GM19452 (cell line): ENCODE measurements around the gene BCR.
"Not testable (repeated sequence)": the region's sequence is repeated elsewhere in the genome, so short reads cannot be mapped to it uniquely, and the experiment has no call there.

Source experiments
- ATAC-seq: cut with Tn5 transposase; IDR thresholded peaks from one replicate; pipeline ENCODE4 v1.9.1; 2021; ENCODE audit not compliant: unreplicated experiment

Gene BCR

GRCh38 chr22:23285734-23286133, 105.4 kb downstream of the BCR start:
- ATAC-seq: no peak

- no peak for ATAC-seq
These were observed 106.0 kb downstream of the BCR start for GRCh38 chr22:23286296-23286695.

DNA sequence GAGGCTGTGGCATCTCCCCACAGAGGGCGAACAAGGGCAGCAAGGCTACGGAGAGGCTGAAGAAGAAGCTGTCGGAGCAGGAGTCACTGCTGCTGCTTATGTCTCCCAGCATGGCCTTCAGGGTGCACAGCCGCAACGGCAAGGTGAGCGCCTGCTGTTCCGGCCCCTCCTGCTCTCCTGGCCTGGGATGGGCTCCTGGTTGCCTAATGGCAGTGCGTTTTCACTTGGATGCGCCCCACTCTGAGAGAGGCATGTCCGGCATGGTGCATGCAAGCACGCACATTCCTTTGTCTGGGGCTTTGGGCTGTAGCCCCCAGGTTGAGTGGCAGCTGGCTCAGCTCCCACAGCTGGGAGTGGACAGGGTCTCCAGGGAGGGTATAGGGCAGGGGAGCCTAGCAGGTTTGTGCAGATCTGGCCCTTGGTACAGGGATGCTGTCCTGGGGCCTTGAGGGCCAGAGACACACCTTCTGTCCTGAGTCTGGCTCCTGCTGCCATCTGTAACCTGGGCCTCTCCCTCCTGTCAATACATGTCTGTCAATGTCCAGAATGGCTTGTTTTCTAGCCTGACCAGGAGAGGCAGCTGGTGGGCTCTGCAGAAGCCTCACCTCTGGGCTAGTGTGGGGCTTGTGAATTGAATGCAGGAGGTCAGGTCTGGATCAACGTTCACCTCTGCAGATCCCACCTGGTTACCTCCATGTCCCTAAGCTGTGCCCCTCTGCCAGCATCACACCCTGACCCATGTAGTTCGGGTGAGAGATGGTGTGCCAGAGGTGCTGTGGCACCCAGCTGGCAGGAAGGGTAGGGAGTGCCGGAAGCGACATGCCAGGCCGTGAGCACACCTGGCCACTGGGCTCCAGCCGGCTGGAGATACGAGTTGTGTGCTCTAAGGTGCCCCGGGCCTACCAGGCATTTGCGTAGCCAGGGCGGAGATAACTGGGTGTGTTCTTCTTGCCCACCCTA, 107.1 kb downstream of the BCR start:
- ATAC-seq: no peak

DNA sequence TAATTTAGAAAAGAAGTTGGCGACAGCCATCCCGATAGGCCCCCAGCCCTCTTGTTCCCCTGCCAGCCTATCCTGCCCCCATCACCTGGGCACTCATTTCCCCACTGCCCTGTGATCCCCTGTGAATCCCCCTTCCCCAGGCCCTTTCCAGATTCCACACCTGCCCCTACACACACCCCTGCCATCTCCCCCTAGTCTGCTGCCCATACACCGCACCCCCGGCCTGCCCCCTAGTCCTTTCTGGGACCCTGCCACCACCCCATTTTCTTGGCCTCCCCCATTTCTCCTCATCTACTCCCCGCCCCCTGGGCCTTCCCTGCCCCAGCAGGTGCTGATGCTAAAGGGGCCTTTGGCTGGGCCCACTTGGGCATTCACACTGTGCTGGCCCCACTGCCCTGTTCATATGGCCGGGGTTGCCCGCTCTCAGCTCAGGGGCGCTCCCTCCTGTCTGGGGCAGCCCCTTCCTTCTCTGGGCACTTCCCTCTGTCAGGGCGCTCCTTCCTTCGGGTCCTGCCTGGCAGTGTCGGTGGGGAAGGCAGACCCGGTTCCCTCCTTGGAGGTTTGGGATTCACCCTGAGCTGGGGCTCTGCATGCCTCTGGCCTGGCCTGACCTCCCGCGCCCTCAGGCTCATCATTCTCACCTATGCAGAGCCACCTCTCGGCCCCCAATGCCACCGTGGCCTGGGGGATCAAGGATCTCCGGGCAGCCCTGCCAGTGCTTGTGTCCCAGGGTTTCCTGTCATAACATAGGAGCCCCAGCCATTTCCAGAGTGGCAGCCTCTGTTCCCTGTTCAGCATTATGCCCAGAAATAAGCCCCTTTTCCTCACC, 108.2 kb downstream of the BCR start:
- no peak for ATAC-seq

DNA sequence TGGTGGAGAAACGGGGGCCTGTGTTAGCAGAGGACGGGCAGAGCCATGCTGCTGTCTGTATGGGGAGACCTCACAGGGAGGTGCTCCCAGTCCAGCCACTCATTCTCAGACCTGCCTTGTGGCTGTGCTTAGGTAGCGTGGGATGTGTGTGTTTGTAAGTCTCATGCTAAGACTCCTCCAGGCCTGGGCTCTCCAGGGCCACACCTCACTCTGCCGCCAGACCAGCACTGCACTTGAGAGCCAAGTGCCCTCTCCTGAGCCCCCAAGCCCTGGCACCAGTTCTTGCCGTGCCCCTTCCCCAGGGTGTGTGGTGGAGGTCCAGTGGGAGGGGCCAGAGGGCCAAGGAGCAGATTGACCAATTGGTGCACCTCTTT, 108.8 kb downstream of the BCR start:
- ATAC-seq: no peak

- ATAC-seq: no peak
These were observed 109.8 kb downstream of the BCR start for GRCh38 chr22:23289851-23290724.

DNA sequence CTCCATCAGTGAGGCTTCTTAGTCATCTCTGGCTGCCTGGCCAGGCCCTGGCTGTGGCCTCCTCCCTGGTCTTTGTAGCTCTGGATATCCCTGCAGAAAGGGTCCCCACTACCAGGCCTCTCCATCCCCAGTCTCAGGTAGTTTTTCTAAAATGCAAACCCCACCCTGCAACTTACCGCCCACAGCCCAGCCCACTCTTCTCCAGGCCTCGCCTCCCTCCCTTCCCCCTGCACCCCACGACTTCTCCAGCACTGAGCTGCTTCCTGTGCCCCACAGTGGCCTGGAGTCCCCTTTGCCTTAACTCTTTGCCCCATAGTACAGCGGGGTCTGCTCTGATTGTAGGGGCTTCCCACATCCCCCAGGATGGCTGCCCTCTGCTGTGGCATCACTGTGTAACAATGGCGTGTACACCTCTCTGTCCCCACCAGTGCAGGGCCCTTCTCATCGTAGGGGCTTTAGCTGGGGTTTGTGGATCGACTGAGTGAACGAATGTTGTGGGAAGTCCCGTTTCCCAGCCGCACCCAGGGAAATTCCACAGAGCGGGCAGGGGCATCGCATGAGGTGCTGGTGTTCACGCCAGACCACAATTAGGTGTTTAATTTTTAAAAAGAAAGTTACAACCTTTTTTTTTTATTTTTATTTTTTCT, 111.6 kb downstream of the BCR start:
- ATAC-seq: no peak

GRCh38 chr22:23292453-23293350, 112.4 kb downstream of the BCR start:
- no peak for ATAC-seq

DNA sequence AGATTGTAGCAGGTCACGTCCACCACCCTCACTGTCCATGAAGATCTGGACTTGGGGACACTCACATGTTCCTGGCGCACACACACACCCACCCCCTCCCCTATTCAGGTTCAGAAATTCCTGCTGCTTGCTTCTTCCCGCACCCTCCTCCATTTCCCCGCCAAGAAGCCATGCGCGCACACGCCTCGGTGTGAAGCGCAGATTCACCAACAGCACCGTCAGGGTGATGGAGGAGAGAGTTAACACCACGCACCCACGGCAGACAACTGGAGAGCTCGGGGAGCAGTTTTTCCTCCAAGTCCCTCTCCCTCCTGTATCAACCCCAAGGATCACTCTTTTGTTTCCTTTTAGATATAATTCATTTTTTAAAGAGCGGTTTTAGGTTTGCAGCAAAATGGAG, 113.4 kb downstream of the BCR start:
- ATAC-seq: no peak

- ATAC-seq: no peak
These were observed 113.9 kb downstream of the BCR start for GRCh38 chr22:23294221-23294620.

DNA sequence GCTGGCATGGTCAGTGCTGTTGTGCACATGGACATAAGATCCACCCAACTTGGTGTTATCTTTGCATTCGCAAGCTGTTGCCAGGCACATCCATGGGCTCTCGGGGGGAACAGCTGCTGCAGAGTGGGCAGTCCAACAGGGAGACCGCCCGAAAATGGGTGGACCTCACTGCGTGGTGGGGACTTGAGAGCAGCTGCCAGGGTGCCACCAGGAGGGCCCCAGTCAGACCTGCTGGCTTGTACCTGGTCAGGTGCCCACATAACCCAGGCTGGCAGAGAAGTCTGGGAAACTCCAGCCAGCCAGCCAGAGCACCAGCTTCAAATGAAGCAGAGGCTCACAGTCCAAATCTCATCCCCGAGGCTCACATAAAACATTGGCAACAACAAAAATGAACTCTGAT, 120.2 kb downstream of the BCR start:
- no peak for ATAC-seq

DNA sequence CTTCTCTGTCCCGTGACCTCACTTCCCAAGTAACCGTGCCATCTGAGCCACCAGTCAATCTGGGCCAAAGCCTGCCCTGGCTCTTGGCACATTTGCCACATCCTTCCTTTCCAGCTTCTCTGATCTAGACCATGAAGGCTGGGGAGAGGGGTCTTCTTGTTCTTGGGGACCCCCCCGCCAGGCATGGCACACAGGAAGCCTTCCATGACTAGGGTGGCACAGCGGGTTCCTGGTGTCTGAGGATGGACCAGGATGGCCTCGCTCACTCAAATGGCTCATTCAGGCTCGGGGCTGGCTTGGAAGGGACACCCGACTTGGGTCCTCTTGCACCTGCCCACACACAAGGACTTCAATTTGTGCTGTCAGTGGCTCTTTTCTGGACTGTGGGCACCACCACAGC, 121.3 kb downstream of the BCR start:
- no peak for ATAC-seq

DNA sequence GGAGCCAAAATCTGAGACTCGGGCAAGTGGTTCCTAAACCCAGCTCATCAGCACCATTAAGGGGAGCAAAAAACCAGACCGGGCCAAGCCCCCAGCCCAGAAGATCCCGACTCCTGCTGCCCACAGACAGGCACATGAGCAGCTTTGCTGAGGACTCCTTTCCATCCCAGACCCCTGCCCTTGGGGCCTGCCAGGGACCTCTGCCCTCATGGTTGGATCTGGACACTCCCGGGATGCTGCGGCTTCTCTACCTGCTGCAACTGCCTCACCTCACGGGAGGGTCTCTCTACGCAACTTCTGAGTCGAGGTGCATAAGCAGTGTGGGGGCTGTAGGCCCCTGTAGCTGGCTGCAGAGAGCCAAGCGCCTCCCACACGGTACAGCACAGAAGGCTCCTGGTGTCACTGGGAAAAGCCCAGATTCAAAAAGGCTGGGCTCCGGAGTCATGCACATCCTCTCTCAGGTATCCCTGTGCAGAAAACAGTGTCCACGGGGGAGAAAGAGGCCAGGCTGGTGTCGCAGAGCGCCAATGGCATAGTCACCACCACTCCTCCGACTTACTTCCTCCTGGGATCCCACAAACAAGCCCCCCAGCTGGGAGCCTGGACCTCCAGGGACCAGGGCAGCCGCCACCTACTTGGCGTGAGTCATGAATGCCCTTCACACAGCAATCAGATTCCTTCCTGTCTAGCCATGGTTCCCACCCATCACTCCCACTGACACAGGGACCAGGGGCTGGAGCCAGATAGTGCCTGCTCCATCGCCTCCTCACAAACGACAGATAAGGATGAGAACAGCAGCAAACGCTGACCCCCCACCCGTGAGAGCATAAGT, 122.1 kb downstream of the BCR start:
- ATAC-seq: no peak

GRCh38 chr22:23305321-23305910, 125.1 kb downstream of the BCR start:
- no peak for ATAC-seq

DNA sequence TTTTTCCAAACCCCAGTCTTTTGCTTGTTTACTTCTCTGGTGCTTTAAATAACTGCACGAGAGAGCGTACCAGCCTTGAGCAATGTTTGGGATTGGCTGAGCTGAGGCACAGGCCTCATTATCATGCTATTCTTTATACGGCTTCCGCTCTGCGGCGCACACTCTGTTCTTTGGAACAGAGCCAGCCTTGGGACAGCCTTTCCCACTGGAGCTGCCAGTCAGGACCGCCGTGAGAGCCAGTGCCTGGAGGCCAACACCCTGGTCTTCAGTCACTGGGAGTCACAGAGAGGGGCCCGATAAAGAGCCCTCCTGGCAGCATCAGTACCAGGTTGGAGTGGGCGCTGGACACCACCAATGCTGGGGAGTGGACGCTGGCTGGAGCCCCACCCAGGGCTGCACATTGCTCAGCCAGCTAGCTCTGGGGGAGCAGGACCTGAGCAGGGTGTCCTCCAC, 125.6 kb downstream of the BCR start:
- no peak for ATAC-seq

DNA sequence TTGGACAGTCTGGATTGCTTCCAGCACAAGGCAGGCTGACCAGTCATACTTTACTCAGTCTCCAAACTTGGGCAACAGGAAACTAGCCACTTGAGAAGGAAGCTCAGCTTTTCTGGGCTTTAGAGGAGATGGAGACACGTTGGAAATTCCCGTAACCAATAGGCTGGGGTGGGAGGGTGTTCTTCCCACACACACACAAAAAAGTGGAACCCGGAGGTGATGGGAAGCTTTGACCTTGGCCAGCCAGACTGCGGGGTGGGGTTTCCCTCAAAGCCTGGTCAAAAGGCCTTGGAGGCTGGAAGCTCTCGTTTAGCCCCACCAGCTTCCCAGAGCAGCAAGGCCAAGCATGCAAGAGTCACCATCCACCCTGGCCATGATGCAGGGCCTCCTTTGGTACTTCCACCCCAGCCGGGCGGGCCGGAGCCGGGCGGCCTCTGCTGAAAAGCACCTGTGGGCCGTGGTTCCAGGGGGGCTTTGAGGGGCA, 126.2 kb downstream of the BCR start:
- no peak for ATAC-seq

DNA sequence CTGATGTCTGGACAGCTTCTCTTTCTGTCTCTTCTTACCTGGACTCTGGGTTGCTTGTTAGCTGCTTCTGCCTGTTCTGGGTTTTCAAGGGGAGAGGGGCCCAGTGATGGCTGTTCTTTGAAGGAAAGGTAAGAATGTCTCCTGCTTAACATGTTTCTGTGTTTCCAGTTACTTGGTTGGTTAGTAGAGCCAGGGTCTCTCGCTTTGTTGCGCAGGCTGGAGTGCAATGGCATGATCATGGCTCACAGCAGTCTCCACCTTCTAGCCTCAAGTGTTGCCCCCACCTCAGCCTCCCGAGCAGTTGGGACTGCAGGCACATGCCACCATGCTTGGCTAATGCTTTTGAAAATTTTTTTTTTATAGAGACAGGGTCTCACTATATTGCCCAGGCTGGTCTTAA, 126.6 kb downstream of the BCR start:
- no peak for ATAC-seq

DNA sequence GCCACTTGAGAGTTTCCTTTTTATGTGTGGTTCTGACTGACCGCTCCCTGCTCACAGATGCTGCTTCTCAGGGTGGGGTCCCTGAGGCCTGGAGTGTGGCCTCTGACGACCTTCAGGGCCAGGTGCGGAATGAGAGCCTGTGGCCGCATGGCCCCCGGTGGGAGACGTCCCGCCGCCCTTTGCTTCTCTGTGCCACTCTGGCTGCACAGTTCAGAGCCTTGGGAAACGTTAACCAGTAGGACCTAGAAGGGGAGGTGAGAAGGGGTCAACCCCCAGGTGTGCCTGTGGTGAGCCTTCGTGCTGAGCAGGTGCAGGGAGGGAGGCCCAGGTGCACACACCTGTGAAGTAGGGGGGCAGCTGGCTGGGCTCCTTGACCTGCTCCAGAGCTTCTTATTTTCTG, 127.2 kb downstream of the BCR start:
- not testable (repeated sequence) for ATAC-seq
